Uterus (tissue), 2 donors: ENCODE data around the gene LRRC4C.

ENCODE experiments used
- POLR2A ChIP-seq, 2 donors: fragments of 450-650 bp; IDR thresholded peaks; one replicate each; pipeline ENCODE4 v1.6.1; 2016; ENCODE audit warnings: antibody characterized with exemption in 2 of 2, mild to moderate bottlenecking in 1 of 2, moderate library complexity in 1 of 2
- TF ChIP-seq, protein P1 (sequence below), 4 experiments: fragments of 200-600 bp in 2 of 4; fragments of 450-650 bp in 2 of 4; sonication (generic) in 2 of 4; IDR thresholded peaks; one replicate each; pipeline ENCODE4 v1.5.1; 2016 to 2019; ENCODE audit warnings: antibody characterized with exemption in 4 of 4, mild to moderate bottlenecking in 2 of 4, moderate library complexity in 1 of 4

GRCh38 chr11:40100162-40100553 lies 1359.3 kb downstream of the LRRC4C start:
- TF ChIP-seq, protein P1, sequence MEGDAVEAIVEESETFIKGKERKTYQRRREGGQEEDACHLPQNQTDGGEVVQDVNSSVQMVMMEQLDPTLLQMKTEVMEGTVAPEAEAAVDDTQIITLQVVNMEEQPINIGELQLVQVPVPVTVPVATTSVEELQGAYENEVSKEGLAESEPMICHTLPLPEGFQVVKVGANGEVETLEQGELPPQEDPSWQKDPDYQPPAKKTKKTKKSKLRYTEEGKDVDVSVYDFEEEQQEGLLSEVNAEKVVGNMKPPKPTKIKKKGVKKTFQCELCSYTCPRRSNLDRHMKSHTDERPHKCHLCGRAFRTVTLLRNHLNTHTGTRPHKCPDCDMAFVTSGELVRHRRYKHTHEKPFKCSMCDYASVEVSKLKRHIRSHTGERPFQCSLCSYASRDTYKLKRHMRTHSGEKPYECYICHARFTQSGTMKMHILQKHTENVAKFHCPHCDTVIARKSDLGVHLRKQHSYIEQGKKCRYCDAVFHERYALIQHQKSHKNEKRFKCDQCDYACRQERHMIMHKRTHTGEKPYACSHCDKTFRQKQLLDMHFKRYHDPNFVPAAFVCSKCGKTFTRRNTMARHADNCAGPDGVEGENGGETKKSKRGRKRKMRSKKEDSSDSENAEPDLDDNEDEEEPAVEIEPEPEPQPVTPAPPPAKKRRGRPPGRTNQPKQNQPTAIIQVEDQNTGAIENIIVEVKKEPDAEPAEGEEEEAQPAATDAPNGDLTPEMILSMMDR (IDR thresholded peaks at IDR 0.05): no peak
- no peak for TF ChIP-seq POLR2A (IDR thresholded peaks at IDR 0.05)
